Measurements from ENCODE around the gene OSTF1.

The OSTF1 gene

GRCh38 chr9:75161116-75161857 lies 73.0 kb downstream of the OSTF1 start:
- in situ Hi-C loops (cut with HindIII; ENCODE audit: low sequenced_read_pairs), result no loop called here

GRCh38 chr9:75163764-75164163 lies 75.5 kb downstream of the OSTF1 start:
- in situ Hi-C loops (cut with HindIII; ENCODE audit: low sequenced_read_pairs), result no loop called here

- in situ Hi-C loops (cut with HindIII; ENCODE audit: low sequenced_read_pairs), result no loop called here
Measured at GRCh38 chr9:75164573-75164972, 76.3 kb downstream of the OSTF1 start.

GRCh38 chr9:75167281-75167680 lies 79.0 kb downstream of the OSTF1 start:
- in situ Hi-C loops (cut with HindIII; ENCODE audit: low sequenced_read_pairs), result no loop called here

- in situ Hi-C loops (cut with HindIII; ENCODE audit: low sequenced_read_pairs), result no loop called here
Measured at GRCh38 chr9:75168270-75169178, 80.2 kb downstream of the OSTF1 start.

GRCh38 chr9:75169623-75170022 lies 81.3 kb downstream of the OSTF1 start:
- in situ Hi-C loops (cut with HindIII; ENCODE audit: low sequenced_read_pairs), result no loop called here

- in situ Hi-C loops (cut with HindIII; ENCODE audit: low sequenced_read_pairs), result no loop called here
Measured at GRCh38 chr9:75170898-75171360, 82.6 kb downstream of the OSTF1 start.

- in situ Hi-C loops (cut with HindIII; ENCODE audit: low sequenced_read_pairs), result no loop called here
Measured at GRCh38 chr9:75175395-75175794, 87.1 kb downstream of the OSTF1 start.

- in situ Hi-C loops (cut with HindIII; ENCODE audit: low sequenced_read_pairs), result no loop called here
Measured at GRCh38 chr9:75176037-75176436, 87.7 kb downstream of the OSTF1 start.

GRCh38 chr9:75181750-75182149 lies 93.4 kb downstream of the OSTF1 start:
- in situ Hi-C loops (cut with HindIII; ENCODE audit: low sequenced_read_pairs), result no loop called here

GRCh38 chr9:75183306-75183705 lies 95.0 kb downstream of the OSTF1 start:
- in situ Hi-C loops (cut with HindIII; ENCODE audit: low sequenced_read_pairs), result no loop called here

GRCh38 chr9:75184471-75184870 lies 96.2 kb downstream of the OSTF1 start:
- in situ Hi-C loops (cut with HindIII; ENCODE audit: low sequenced_read_pairs), result no loop called here

- in situ Hi-C loops (cut with HindIII; ENCODE audit: low sequenced_read_pairs), result no loop called here
Measured at GRCh38 chr9:75185585-75186170, 97.4 kb downstream of the OSTF1 start.

GRCh38 chr9:75186767-75187380 lies 98.6 kb downstream of the OSTF1 start:
- in situ Hi-C loops (cut with HindIII; ENCODE audit: low sequenced_read_pairs), result no loop called here

GRCh38 chr9:75188756-75189155 lies 100.4 kb downstream of the OSTF1 start:
- in situ Hi-C loops (cut with HindIII; ENCODE audit: low sequenced_read_pairs), result no loop called here

- in situ Hi-C loops (cut with HindIII; ENCODE audit: low sequenced_read_pairs), result no loop called here
Measured at GRCh38 chr9:75190762-75191161, 102.4 kb downstream of the OSTF1 start.

All from DLD1 (cell line).